HepG2 (cell line): ENCODE results near the gene NEAT1. TPM values are rescaled to one million over a fixed set of nuclear protein-coding genes. Genes with fewer than 3 reads are reported as not detected.

Experiments used
- ELF3 ChIP-seq: IDR thresholded peaks from 2 replicates; pipeline ENCODE4 v1.6.1; 2016; ENCODE audit warnings: missing genetic modification reagents, missing compliant biosample characterization
- GATAD1 ChIP-seq: IDR thresholded peaks from 2 replicates; pipeline ENCODE4 v1.6.1; 2016; ENCODE audit warnings: missing genetic modification reagents, missing compliant biosample characterization
- HNRNPH1 ChIP-seq: fragments of 200-400 bp; formaldehyde crosslinking; optimal IDR thresholded peaks from 2 replicates; pipeline ENCODE3; 2017; ENCODE audit warnings: mild to moderate bottlenecking, low read depth, low read length
- HOXA7 ChIP-seq: sonication (generic); formaldehyde crosslinking; IDR thresholded peaks from 2 replicates; pipeline ENCODE4 v1.8.1; 2022; ENCODE audit warnings: mild to moderate bottlenecking, missing genetic modification reagents, moderate library complexity
- MNT ChIP-seq: fragments of 450-650 bp; IDR thresholded peaks from 2 replicates; pipeline ENCODE4 v1.6.1; 2016
- PAF1 ChIP-seq: IDR thresholded peaks from 2 replicates; pipeline ENCODE4 v1.6.1; 2016; ENCODE audit warnings: missing genetic modification reagents, missing compliant biosample characterization
- RAD51 ChIP-seq: fragments of 450-650 bp; IDR thresholded peaks from 2 replicates; pipeline ENCODE4 v1.6.1; 2016; ENCODE audit warnings: borderline replicate concordance
- RARA ChIP-seq: IDR thresholded peaks from 2 replicates; pipeline ENCODE4 v1.6.1; 2016; ENCODE audit warnings: missing genetic modification reagents, missing compliant biosample characterization
- RXRB ChIP-seq: IDR thresholded peaks from 2 replicates; pipeline ENCODE4 v1.6.1; 2016; ENCODE audit warnings: borderline replicate concordance, missing genetic modification reagents, missing compliant biosample characterization
- THAP11 ChIP-seq: IDR thresholded peaks from 2 replicates; pipeline ENCODE4 v1.6.1; 2016; ENCODE audit warnings: missing biosample characterization, missing genetic modification reagents
- ZNF180 ChIP-seq: sonication (generic); formaldehyde crosslinking; IDR thresholded peaks from 2 replicates; pipeline ENCODE4 v1.4.0; 2020; ENCODE audit warnings: low read depth, missing genetic modification reagents, borderline replicate concordance
- ZNF281 ChIP-seq: sonication (generic); formaldehyde crosslinking; IDR thresholded peaks from 2 replicates; pipeline ENCODE4 v1.4.0; 2020; ENCODE audit warnings: missing genetic modification reagents, borderline replicate concordance
- ZNF329 ChIP-seq: sonication (generic); formaldehyde crosslinking; IDR thresholded peaks from 2 replicates; pipeline ENCODE4 v1.9.0; 2021; ENCODE audit warnings: low read depth, mild to moderate bottlenecking, missing genetic modification reagents
- polyA plus RNA-seq, 8 experiments: library from polyadenylated mRNA; depleted of rRNA in 3 of 8; stranded (reverse) in 7 of 8; unstranded in 1 of 8; fragments of >200 nt; fragmentation: Illumina TruSeq in 4 of 8; extraction: Trizol in 4 of 8; gene quantifications; 2 replicates each; pipeline versions ENCODE4 v1.2.1 to v1.2.3, GENCODE V29; 2011 to 2016; ENCODE audit warnings: low read depth in 4 of 8, missing spikeins in 1 of 8, mixed read lengths in 1 of 8; ENCODE audit not compliant: insufficient read depth in 1 of 8
- total RNA-seq, 5 experiments: library from RNA; depleted of rRNA; stranded (reverse); fragments of >200 nt; fragmentation: Illumina TruSeq; extraction: Trizol; gene quantifications; 2 replicates each; pipeline ENCODE4 v1.2.3, GENCODE V29; 2016; ENCODE audit warnings: low read depth in 1 of 5

Gene NEAT1
- total and polyA plus RNA-seq, 2 of the 13 experiments (the other 11 are each of a cell fraction or from before 2014, with no cell fraction given): 20.5 to 41.2 TPM

GRCh38 chr11:65424205-65425104 is 1.9 kb downstream of the NEAT1 start (continued):
- TF ChIP-seq RXRB: peak; percentile 41; the same call in 1 of the 2 replicates
- no peak for TF ChIP-seq ZNF180 (CRISPR knock-in tag)
- peak; percentile 22 for TF ChIP-seq HNRNPH1
- no peak for TF ChIP-seq GATAD1 (CRISPR knock-in tag)
- TF ChIP-seq RARA (CRISPR knock-in tag): peak; percentile 22; the same call in 1 of the 2 replicates
- no peak for TF ChIP-seq RAD51
- TF ChIP-seq ZNF281: peak; percentile 48; the same call in 1 of the 2 replicates
- TF ChIP-seq HOXA7 (CRISPR knock-in tag): no peak
- TF ChIP-seq PAF1 (CRISPR knock-in tag): peak; percentile 96
- TF ChIP-seq ELF3: 0 out of 2 replicates have a peak, but pooled peaks have one; percentile 1
- TF ChIP-seq ZNF329 (CRISPR knock-in tag): no peak
- no peak for TF ChIP-seq THAP11 (CRISPR knock-in tag)
- TF ChIP-seq MNT: no peak
- TF ChIP-seq, all 625 proteins: peak for 47
